ENCODE measurements around the gene LPIN1.
A peak's percentile ranks its signal among the peaks of the same experiment; 100 is the strongest.
"Not testable (repeated sequence)": the region's sequence is repeated elsewhere in the genome, so short reads cannot be mapped to it uniquely, and the experiment has no call there.

Gene LPIN1

DNA sequence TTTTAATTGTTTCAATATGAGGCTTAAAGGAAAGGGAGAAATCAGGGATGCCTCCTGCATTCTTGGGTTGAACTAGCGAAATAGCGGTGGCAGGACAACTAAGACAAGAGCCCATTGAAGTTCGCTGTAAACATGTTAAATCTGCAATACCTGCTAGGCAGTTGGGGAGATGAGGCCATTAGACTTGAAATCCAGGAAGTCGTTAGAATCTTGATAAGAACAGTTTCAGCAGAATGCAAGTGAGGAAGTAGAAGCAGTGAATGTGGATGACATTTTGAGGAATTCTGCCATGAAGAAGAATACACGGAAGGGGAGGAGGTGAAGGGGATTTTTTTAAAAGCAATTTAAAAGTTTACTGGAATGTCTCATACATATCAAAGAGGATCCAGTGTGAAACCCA, 109.7 kb downstream of the LPIN1 start:
- Histone ChIP-seq H2AK5ac (ENCODE audit: low read length, severe bottlenecking) (no peak overlapping the region), H2AFZ (ENCODE audit: low read depth, low read length) (no peak overlapping the region), H3K79me1 (replicated peaks; ENCODE audit: low read length, poor library complexity, severe bottlenecking) (no peaks in the 10 kb centered on the region), H3K23ac (ENCODE audit: low read length in 2 of 2) (no peak overlapping the region), H3K36me3 (ENCODE audit: control insufficient read depth in 1 of 2, insufficient read depth in 2 of 2, low read depth in 1 of 2, low read length in 2 of 2) (no peaks in the 10 kb centered on the region), H2BK15ac (ENCODE audit: low read depth, poor library complexity, severe bottlenecking) (no peak overlapping the region), H3K4me3 (ENCODE audit: insufficient read depth in 1 of 2, low read depth in 1 of 2, low read length in 2 of 2) (no peak overlapping the region), H2BK12ac (ENCODE audit: low read length in 2 of 2) (no peak overlapping the region), H3K4me1 (ENCODE audit: control insufficient read depth, insufficient read depth, low read depth, low read length) (no peaks in the 10 kb centered on the region), H3K18ac (ENCODE audit: low read depth in 1 of 2, low read length in 2 of 2) (no peak overlapping the region), H3K27ac (ENCODE audit: low read length, poor library complexity, severe bottlenecking) (no peak overlapping the region), H3K4ac (ENCODE audit: low read depth in 1 of 2, low read length in 2 of 2) (no peak overlapping the region), H3K27me3 (ENCODE audit: control insufficient read depth in 1 of 2, insufficient read depth in 1 of 2, low read length in 2 of 2) (peaks cover 0 to 17% of the 10 kb centered on the region in 2 experiments), H3K9ac (ENCODE audit: low read length) (no peak overlapping the region), H2BK5ac (ENCODE audit: low read depth, low read length, poor library complexity, severe bottlenecking) (no peak overlapping the region), H4K8ac (ENCODE audit: low read length) (no peak overlapping the region), H3K4me2 (ENCODE audit: low read length, poor library complexity, severe bottlenecking) (no peak overlapping the region), H3K14ac (ENCODE audit: low read length in 2 of 2) (no peak overlapping the region), H2BK120ac (ENCODE audit: low read depth, low read length) (no peak overlapping the region), H4K91ac (ENCODE audit: low read length) (no peak overlapping the region), H3K9me3 (ENCODE audit: control insufficient read depth, low read length) (peaks cover 15% of the 10 kb centered on the region)
- WGBS, result 74% methylated on average over 5 of the region's 5 CpGs
- DNase-seq, result no peak

DNA sequence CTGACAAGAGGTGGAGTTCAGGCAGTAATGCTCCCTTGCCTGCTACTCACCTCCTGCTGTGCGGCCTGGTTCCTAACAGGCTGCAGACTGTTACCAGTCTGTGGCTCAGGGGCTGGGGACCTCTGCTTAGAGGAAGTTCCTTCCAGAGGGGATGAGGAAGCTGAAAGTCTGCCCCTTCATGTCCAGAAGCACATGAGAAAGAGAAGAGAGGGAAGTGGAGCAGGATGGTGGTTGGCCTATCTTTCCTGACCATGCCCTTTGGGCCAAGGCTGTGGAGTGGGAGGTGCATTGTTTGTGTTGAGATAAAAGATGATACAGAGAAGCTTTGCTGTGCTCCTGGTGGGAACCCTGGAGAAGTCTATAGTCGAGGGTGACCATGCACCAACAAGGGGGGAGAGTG, 112.5 kb downstream of the LPIN1 start:
- Histone ChIP-seq H3K14ac (ENCODE audit: low read length in 2 of 2) (no peak overlapping the region), H3K9me3 (ENCODE audit: control insufficient read depth, low read length) (peaks cover 15% of the 10 kb centered on the region), H3K27ac (ENCODE audit: low read length, poor library complexity, severe bottlenecking) (no peak overlapping the region), H3K79me1 (replicated peaks; ENCODE audit: low read length, poor library complexity, severe bottlenecking) (no peaks in the 10 kb centered on the region), H3K18ac (ENCODE audit: low read depth in 1 of 2, low read length in 2 of 2) (no peak overlapping the region), H3K23ac (ENCODE audit: low read length in 2 of 2) (no peak overlapping the region), H2AFZ (ENCODE audit: low read depth, low read length) (no peak overlapping the region), H2BK12ac (ENCODE audit: low read length in 2 of 2) (no peak overlapping the region), H4K91ac (ENCODE audit: low read length) (no peak overlapping the region), H2BK120ac (ENCODE audit: low read depth, low read length) (no peak overlapping the region), H2BK15ac (ENCODE audit: low read depth, poor library complexity, severe bottlenecking) (no peak overlapping the region), H3K9ac (ENCODE audit: low read length) (no peak overlapping the region), H3K4ac (ENCODE audit: low read depth in 1 of 2, low read length in 2 of 2) (no peak overlapping the region), H3K4me1 (ENCODE audit: control insufficient read depth, insufficient read depth, low read depth, low read length) (no peaks in the 10 kb centered on the region), H2BK5ac (ENCODE audit: low read depth, low read length, poor library complexity, severe bottlenecking) (no peak overlapping the region), H2AK5ac (ENCODE audit: low read length, severe bottlenecking) (no peak overlapping the region), H3K4me3 (ENCODE audit: insufficient read depth in 1 of 2, low read depth in 1 of 2, low read length in 2 of 2) (no peak overlapping the region), H3K4me2 (ENCODE audit: low read length, poor library complexity, severe bottlenecking) (no peak overlapping the region), H3K36me3 (ENCODE audit: control insufficient read depth in 1 of 2, insufficient read depth in 2 of 2, low read depth in 1 of 2, low read length in 2 of 2) (no peaks in the 10 kb centered on the region), H4K8ac (ENCODE audit: low read length) (no peak overlapping the region), H3K27me3 (ENCODE audit: control insufficient read depth in 1 of 2, insufficient read depth in 1 of 2, low read length in 2 of 2) (peaks cover 0 to 12% of the 10 kb centered on the region in 2 experiments)
- 94% methylated on average over 2 of the region's 2 CpGs for WGBS
- DNase-seq, result no peak

GRCh38 chr2:11859975-11860374, 113.5 kb downstream of the LPIN1 start:
- not testable (repeated sequence) for H3K27ac ChIP-seq (ENCODE audit: low read length, poor library complexity, severe bottlenecking); H2BK120ac ChIP-seq (ENCODE audit: low read depth, low read length); H3K23ac ChIP-seq (ENCODE audit: low read length in 2 of 2); H2BK15ac ChIP-seq (ENCODE audit: low read depth, poor library complexity, severe bottlenecking); H3K4me3 ChIP-seq (ENCODE audit: insufficient read depth in 1 of 2, low read depth in 1 of 2, low read length in 2 of 2); H3K18ac ChIP-seq (ENCODE audit: low read depth in 1 of 2, low read length in 2 of 2); H2AK5ac ChIP-seq (ENCODE audit: low read length, severe bottlenecking); H2BK12ac ChIP-seq (ENCODE audit: low read length in 2 of 2); H2AFZ ChIP-seq (ENCODE audit: low read depth, low read length); H3K9ac ChIP-seq (ENCODE audit: low read length); H3K4ac ChIP-seq (ENCODE audit: low read depth in 1 of 2, low read length in 2 of 2); H3K79me1 ChIP-seq (replicated peaks; ENCODE audit: low read length, poor library complexity, severe bottlenecking); H3K36me3 ChIP-seq (ENCODE audit: control insufficient read depth in 1 of 2, insufficient read depth in 2 of 2, low read depth in 1 of 2, low read length in 2 of 2); H3K14ac ChIP-seq (ENCODE audit: low read length in 2 of 2); H4K91ac ChIP-seq (ENCODE audit: low read length); H2BK5ac ChIP-seq (ENCODE audit: low read depth, low read length, poor library complexity, severe bottlenecking); H3K4me1 ChIP-seq (ENCODE audit: control insufficient read depth, insufficient read depth, low read depth, low read length); DNase-seq; H3K4me2 ChIP-seq (ENCODE audit: low read length, poor library complexity, severe bottlenecking); H4K8ac ChIP-seq (ENCODE audit: low read length)
- H3K27me3 ChIP-seq (ENCODE audit: control insufficient read depth in 1 of 2, insufficient read depth in 1 of 2, low read length in 2 of 2), result peaks cover 0 to 11% of the 10 kb centered on the region in 2 experiments
- whole genome bisulfite sequencing, result 97% methylated on average over 3 of the region's 3 CpGs
- H3K9me3 ChIP-seq (ENCODE audit: control insufficient read depth, low read length), result peaks cover 15% of the 10 kb centered on the region

DNA sequence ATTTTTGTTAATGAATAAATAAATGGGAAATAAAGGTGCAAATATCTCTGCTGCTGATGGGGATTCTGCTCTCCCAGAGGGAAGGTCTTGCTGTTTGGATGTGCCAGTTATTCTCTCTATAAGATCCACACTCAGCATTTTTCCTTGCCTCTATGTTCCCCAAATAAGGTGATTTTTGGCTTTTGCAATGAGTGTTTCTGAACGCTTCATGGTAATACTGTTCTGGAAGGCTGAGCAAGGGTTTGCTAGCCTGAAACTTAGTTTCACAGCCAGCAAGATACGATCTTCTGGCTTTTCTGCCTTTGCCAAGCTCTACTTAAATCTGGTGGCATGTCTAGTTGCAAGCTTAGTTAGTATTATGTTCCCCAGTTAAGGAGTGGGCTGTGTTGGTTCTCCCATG, 114.6 kb downstream of the LPIN1 start:
- H3K9ac ChIP-seq (ENCODE audit: low read length), result no peak overlapping the region
- no peak overlapping the region for H3K4me2 ChIP-seq (ENCODE audit: low read length, poor library complexity, severe bottlenecking)
- H2AK5ac ChIP-seq (ENCODE audit: low read length, severe bottlenecking), result no peak overlapping the region
- H3K27ac ChIP-seq (ENCODE audit: low read length, poor library complexity, severe bottlenecking), result no peak overlapping the region
- H2BK12ac ChIP-seq (ENCODE audit: low read length in 2 of 2), result peak overlapping the region in 1 of 2 experiments; percentile 37
- no peak overlapping the region for H2BK120ac ChIP-seq (ENCODE audit: low read depth, low read length)
- H3K4me1 ChIP-seq (ENCODE audit: control insufficient read depth, insufficient read depth, low read depth, low read length), result peaks cover 3% of the 10 kb centered on the region
- H3K18ac ChIP-seq (ENCODE audit: low read depth in 1 of 2, low read length in 2 of 2), result no peak overlapping the region
- peaks cover 15% of the 10 kb centered on the region for H3K9me3 ChIP-seq (ENCODE audit: control insufficient read depth, low read length)
- H3K14ac ChIP-seq (ENCODE audit: low read length in 2 of 2), result no peak overlapping the region
- H4K91ac ChIP-seq (ENCODE audit: low read length), result no peak overlapping the region
- no peak overlapping the region for H2BK5ac ChIP-seq (ENCODE audit: low read depth, low read length, poor library complexity, severe bottlenecking)
- WGBS, result 95% methylated on average over 2 of the region's 2 CpGs
- H2AFZ ChIP-seq (ENCODE audit: low read depth, low read length), result no peak overlapping the region
- no peak overlapping the region for H4K8ac ChIP-seq (ENCODE audit: low read length)
- H2BK15ac ChIP-seq (ENCODE audit: low read depth, poor library complexity, severe bottlenecking), result no peak overlapping the region
- H3K23ac ChIP-seq (ENCODE audit: low read length in 2 of 2), result no peak overlapping the region
- no peaks in the 10 kb centered on the region for H3K79me1 ChIP-seq (replicated peaks; ENCODE audit: low read length, poor library complexity, severe bottlenecking)
- H3K36me3 ChIP-seq (ENCODE audit: control insufficient read depth in 1 of 2, insufficient read depth in 2 of 2, low read depth in 1 of 2, low read length in 2 of 2), result no peaks in the 10 kb centered on the region
- H3K4me3 ChIP-seq (ENCODE audit: insufficient read depth in 1 of 2, low read depth in 1 of 2, low read length in 2 of 2), result no peak overlapping the region
- no peak for DNase-seq
- peaks cover 0 to 8% of the 10 kb centered on the region in 2 experiments for H3K27me3 ChIP-seq (ENCODE audit: control insufficient read depth in 1 of 2, insufficient read depth in 1 of 2, low read length in 2 of 2)
- no peak overlapping the region for H3K4ac ChIP-seq (ENCODE audit: low read depth in 1 of 2, low read length in 2 of 2)

All from mesenchymal stem cell (in vitro differentiated cells and primary cell).